HEK293T (cell line): ENCODE data around the gene HEXB.

Experiments used
- CTCF ChIA-PET: fragments of 350-600 bp; formaldehyde crosslinking; extraction: SDS; loops from one replicate; lab custom pipeline; 2021; ENCODE audit warnings: antibody characterized with exemption, inconsistent platforms; lab: Yijun Ruan, JAX
- POLR2A ChIA-PET: fragments of 350-600 bp; formaldehyde crosslinking; extraction: SDS; loops from one replicate; lab custom pipeline; 2020; ENCODE audit warnings: antibody characterized with exemption, inconsistent platforms; lab: Yijun Ruan, JAX
- DNase-seq: peaks from one replicate; pipeline ENCODE4 v3.0.0; 2012; ENCODE audit warnings: mixed read lengths; ENCODE audit errors: extremely low spot score
- ARNT ChIP-seq: fragments of 450-650 bp; IDR thresholded peaks from 2 replicates; pipeline ENCODE4 v1.6.1; 2017; ENCODE audit warnings: mild to moderate bottlenecking
- BHLHE40 ChIP-seq: fragments of 450-650 bp; IDR thresholded peaks from 2 replicates; pipeline ENCODE4 v1.6.1; 2016; ENCODE audit warnings: mild to moderate bottlenecking, moderate library complexity, borderline replicate concordance
- CTBP1 ChIP-seq: fragments of 450-650 bp; IDR thresholded peaks from 2 replicates; pipeline ENCODE4 v1.6.1; 2016; ENCODE audit warnings: borderline replicate concordance
- ELF4 ChIP-seq: fragments of 450-650 bp; IDR thresholded peaks from 2 replicates; pipeline ENCODE4 v1.6.1; 2017; ENCODE audit warnings: antibody characterized with exemption
- FOXA1 ChIP-seq: fragments of 450-650 bp; IDR thresholded peaks from 2 replicates; pipeline ENCODE4 v1.6.1; 2016; ENCODE audit warnings: mild to moderate bottlenecking
- FOXK2 ChIP-seq: fragments of 450-650 bp; IDR thresholded peaks from 2 replicates; pipeline ENCODE4 v1.6.1; 2016; ENCODE audit warnings: mild to moderate bottlenecking
- FOXM1 ChIP-seq: fragments of 450-650 bp; IDR thresholded peaks from 2 replicates; pipeline ENCODE4 v1.6.1; 2017; ENCODE audit warnings: mild to moderate bottlenecking, borderline replicate concordance
- HDGF ChIP-seq: fragments of 450-650 bp; IDR thresholded peaks from 2 replicates; pipeline ENCODE4 v1.6.1; 2017; ENCODE audit warnings: antibody characterized with exemption, borderline replicate concordance
- L3MBTL2 ChIP-seq: fragments of 450-650 bp; conservative IDR thresholded peaks from 2 replicates; pipeline ENCODE4 v1.6.1; 2016; ENCODE audit warnings: mild to moderate bottlenecking
- LEF1 ChIP-seq: fragments of 450-650 bp; IDR thresholded peaks from 2 replicates; pipeline ENCODE4 v1.6.1; 2017; ENCODE audit warnings: mild to moderate bottlenecking, borderline replicate concordance
- NFRKB ChIP-seq: fragments of 450-650 bp; IDR thresholded peaks from 2 replicates; pipeline ENCODE4 v1.6.1; 2016; ENCODE audit warnings: mild to moderate bottlenecking, moderate library complexity
- PKNOX1 ChIP-seq: fragments of 450-650 bp; IDR thresholded peaks from 2 replicates; pipeline ENCODE4 v1.6.1; 2016
- SP1 ChIP-seq: fragments of 450-650 bp; IDR thresholded peaks from 2 replicates; pipeline ENCODE4 v1.6.1; 2017
- SUZ12 ChIP-seq: fragments of 450-650 bp; IDR thresholded peaks from 2 replicates; pipeline ENCODE4 v1.6.1; 2016; ENCODE audit warnings: mild to moderate bottlenecking
- TARDBP ChIP-seq: fragments of 450-650 bp; IDR thresholded peaks from 2 replicates; pipeline ENCODE4 v1.6.1; 2016
- ZNF384 ChIP-seq: fragments of 450-650 bp; IDR thresholded peaks from 2 replicates; pipeline ENCODE4 v1.6.1; 2016

Gene HEXB

GRCh38 chr5:74766418-74766848 is 81.4 kb downstream of the HEXB start:
- ChIA-PET POLR2A (interaction anchor here (0.6 to 1.8 kb wide), 6 partner anchors 11 to 133 kb away, joined by 3 to 6 read pairs (median 4); no protein-coding TSS in a partner anchor), CTCF (interaction anchor here (0.6 kb wide), 1 partner anchor 138 kb away, joined by 3 read pairs; no protein-coding TSS in a partner anchor)
- DNase-seq = peak; percentile 29

GRCh38 chr5:74766849-74767578 is 82.0 kb downstream of the HEXB start, which contains the start of the genes GFM2 and NSA2:
TSS of gene GFM2 (minus strand) at chr5:74767117. CDS start at chr5:74763742, 3,375 bp downstream.
TSS of gene NSA2 (plus strand) at chr5:74767249. CDS start at chr5:74767361, 112 bp downstream.
- ChIA-PET CTCF (interaction anchor here (0.6 kb wide), 2 partner anchors 137 to 1955 kb away, joined by 3 read pairs; no protein-coding TSS in a partner anchor), POLR2A (interaction anchor here (0.6 to 1.8 kb wide), 6 partner anchors 10 to 132 kb away, joined by 3 to 6 read pairs (median 4); no protein-coding TSS in a partner anchor)
- TF ChIP-seq FOXK2 (peak; percentile 68; the same call in 1 of the 2 replicates), FOXM1 (peak; percentile 94), HDGF (no peak), CTBP1 (peak; percentile 92), ARNT (peak; percentile 27; the same call in 1 of the 2 replicates), SP1 (peak; percentile 32; the same call in 1 of the 2 replicates), TARDBP (no peak), PKNOX1 (peak; percentile 57), L3MBTL2 (peak; percentile 66), ELF4 (peak; percentile 75), ZNF384 (no peak), LEF1 (peak; percentile 46; the same call in 1 of the 2 replicates)
- peak; percentile 81 for DNase-seq

More at GRCh38 chr5:74766418-74766848, 81.4 kb downstream of the HEXB start:
- no peak for TF ChIP-seq NFRKB
- no peak for TF ChIP-seq HDGF
- no peak for TF ChIP-seq PKNOX1
- TF ChIP-seq L3MBTL2 = no peak
- no peak for TF ChIP-seq FOXK2
- no peak for TF ChIP-seq ELF4
- TF ChIP-seq TARDBP = no peak
- no peak for TF ChIP-seq SUZ12
- TF ChIP-seq FOXA1 = no peak
- no peak for TF ChIP-seq CTBP1
- TF ChIP-seq ARNT = no peak
- no peak for TF ChIP-seq SP1
- no peak for TF ChIP-seq BHLHE40

- TF ChIP-seq ARNT (no peak), L3MBTL2 (no peak), FOXM1 (no peak), HDGF (no peak)
- peak; percentile 39 for DNase-seq
- ChIA-PET POLR2A (interaction anchor here (1.8 kb wide), 1 partner anchor 83 kb away, joined by 6 read pairs; no protein-coding TSS in a partner anchor), CTCF (interaction anchor here (0.6 kb wide), 1 partner anchor 1954 kb away, joined by 3 read pairs; no protein-coding TSS in a partner anchor)
These were observed 82.5 kb downstream of the HEXB start for GRCh38 chr5:74767579-74767913.
